Measurements from ENCODE around the gene PHPT1.

Gene PHPT1

DNA sequence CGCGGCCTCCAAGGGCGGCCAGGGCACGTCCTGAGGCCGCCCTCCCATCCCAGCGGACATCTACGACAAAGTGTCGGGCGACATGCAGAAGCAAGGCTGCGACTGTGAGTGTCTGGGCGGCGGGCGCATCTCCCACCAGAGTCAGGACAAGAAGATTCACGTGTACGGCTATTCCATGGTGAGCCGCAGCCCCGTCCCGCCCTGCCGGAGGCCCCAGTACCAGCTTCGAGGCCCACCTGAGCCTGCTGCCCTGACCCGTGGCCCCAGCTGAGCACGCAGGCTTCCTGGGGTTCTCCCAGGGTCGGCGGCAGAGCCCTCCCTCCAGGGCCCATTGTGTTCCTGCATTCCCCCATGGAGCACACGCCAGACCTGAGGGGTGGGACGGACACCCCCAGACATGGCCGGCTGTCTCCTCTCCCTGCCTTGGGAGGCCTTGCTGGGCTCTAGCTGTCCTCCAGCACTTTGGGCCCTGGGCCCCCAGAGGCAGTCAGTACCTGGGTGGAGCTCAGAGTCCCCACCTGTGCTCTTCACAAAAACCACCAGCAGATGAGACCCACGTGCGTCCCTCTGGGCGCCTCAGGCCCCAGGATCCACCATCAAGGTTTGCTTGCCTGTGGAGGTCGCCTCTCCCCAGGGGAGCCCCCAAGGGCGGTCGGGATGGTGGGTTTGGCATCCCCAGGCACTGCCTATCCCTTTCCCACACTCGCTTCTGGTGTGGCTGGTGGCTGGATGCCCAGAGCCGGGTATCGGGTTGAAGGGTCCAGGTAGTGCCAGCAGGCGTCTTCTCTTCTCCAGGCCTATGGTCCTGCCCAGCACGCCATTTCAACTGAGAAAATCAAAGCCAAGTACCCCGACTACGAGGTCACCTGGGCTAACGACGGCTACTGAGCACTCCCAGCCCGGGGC is 1.0 kb downstream of the PHPT1 start:
- DNase-seq: no peak

DNA sequence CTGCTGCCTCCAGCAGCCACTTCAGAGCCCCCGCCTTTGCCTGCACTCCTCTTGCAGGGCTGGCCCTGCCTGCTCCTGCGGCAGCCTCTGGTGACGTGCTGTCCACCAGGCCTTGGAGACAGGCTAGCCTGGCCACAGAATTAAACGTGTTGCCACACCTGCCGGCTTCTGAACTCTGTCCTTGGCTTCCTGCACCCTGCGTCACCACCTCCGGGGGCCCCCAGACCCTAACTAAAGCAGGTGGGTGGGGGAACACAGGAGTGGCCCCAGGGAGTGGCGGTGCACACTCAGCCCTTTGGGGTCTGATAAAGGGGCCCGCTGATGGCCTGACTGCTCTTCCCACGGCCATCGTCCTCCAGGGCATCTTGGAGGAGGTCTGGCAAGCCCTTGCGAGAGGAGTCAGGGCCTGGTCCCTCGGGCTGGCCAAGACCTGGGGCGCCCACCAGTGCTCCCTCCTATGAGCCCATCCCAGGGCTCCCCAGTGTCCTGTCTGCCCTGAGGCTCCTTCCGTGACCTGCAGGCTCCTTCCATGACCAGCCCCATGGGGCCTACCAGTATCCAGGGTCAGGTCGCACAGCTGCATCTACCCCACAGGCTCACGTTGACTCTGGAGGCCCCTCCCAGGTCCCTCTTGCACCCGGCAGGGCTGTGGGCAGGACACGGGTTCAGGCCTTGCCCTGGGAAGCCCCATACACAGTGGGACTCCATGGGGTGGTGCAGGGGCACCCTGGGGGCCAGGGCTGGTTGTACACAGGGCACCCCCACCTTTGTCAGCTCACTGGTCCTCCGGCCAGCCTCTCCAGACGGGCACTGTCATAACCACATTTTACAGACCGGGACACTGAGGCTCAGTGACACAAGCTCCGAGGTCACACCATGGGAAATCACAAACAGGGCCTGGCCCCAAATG is 1.9 kb downstream of the PHPT1 start:
- peak in 1 of 2 experiments; percentile 26 for DNase-seq

DNA sequence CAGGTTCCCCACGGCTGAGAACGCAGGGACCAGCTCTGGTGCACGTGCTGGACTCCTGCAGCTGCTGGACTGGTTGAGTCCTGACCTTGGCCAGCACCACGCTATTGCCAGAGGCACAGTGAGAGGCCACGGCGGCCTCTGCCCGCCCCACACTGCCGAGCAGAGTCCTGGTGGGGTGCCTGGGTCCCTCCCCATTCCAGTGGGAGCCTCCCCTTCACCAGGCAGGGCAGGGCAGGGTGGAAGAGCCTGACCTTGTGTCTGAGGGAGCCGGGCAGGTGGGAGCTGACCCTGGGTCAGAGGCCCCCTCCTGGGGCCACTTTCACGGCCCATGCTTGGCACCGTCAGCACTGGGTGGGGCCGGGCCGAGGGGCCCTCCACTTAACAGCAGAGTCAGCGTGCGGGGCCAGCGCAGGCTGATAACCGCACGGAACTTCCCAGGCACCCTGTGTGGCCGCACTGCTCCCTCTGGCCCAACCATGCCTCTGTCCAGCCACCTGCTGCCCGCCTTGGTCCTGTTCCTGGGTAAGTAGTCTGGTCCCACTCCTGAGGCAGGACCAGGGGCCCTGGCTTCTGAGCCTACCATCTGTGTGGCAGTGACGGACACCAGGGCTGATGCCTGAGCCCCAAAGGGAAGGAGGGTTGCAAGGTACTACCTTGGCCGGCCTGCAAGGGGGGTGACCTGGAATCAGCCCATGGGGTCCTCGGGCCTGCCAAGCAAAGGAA is 2.9 kb downstream of the PHPT1 start, which contains the start of gene MAMDC4:
MAMDC4 (plus strand) TSS at position 406 of the 723 bp plus-strand sequence; CDS start at position 477, 71 bp downstream.
- DNase-seq: no peak

DNA sequence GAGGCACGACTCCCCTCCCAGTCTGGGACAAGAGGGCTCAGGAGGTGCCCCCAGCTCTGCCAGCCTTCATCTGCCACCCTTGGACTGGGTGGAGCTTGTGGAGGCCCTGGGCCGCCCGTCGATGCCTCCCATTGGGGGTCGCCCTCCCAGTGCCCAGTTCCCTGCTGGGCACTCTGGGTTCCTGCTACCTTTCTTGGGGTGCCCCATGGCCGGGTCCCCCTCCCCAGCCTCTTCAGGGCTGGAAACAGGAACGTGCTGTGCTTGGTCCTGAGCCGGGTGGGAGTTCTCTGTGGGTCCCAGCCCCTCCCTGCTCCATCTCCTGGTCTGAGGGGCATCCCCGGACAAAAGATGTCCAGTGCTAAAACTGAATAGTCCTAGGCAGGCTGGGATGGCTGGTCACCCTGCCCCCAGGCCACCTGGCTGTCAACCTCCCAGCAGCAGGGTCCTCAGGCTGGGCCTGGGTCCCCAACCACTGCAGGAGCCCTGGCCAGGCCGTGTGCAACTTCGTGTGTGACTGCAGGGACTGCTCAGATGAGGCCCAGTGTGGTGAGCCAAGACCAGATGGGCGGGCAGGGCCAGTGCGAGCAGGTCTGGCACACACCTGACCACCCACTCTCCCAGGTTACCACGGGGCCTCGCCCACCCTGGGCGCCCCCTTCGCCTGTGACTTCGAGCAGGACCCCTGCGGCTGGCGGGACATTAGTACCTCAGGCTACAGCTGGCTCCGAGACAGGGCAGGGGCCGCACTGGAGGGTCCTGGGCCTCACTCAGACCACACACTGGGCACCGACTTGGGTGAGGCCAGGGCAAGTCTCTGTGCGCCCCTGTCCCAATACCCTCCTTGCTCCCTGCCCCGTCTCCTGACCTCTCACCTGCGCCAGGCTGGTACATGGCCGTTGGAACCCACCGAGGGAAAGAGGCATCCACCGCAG is 3.7 kb downstream of the PHPT1 start:
- no peak for DNase-seq

DNA sequence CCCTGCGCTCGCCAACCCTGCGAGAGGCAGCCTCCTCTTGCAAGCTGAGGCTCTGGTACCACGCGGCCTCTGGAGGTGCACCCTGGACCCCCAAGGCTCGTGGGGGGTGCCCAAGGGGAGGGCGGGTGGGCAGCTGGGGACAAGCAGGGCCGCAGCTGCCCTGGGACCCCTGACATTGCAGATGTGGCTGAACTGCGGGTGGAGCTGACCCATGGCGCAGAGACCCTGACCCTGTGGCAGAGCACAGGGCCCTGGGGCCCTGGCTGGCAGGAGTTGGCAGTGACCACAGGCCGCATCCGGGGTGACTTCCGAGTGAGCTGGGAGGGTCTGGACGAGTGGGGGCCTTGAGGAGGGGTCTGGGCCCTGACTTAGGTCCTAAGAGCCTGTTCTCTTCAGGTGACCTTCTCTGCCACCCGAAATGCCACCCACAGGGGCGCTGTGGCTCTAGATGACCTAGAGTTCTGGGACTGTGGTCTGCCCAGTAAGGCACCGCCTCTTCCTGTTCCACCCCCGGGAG is 4.4 kb downstream of the PHPT1 start:
- no peak for DNase-seq

DNA sequence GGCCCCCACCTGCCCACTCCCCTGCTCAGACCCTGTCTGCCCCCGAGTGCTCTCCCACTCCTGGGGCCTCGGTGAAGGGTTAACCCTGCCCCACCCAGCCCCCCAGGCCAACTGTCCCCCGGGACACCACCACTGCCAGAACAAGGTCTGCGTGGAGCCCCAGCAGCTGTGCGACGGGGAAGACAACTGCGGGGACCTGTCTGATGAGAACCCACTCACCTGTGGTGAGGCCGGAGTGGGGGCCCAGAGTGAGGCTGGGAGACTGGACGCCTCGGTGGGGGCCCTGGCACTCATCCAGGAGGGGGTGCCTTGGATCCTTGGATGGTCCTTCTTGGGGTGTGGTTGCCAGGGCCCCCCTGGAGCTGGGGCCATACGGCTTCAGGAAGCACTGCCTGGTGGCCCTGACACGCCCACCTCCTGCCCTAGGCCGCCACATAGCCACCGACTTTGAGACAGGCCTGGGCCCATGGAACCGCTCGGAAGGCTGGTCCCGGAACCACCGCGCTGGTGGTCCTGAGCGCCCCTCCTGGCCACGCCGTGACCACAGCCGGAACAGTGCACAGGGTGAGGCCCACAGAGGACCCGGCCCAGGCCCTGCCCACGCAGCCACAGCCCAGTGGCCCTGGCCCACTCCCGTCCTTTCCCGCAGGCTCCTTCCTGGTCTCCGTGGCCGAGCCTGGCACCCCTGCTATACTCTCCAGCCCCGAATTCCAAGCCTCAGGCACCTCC is 5.1 kb downstream of the PHPT1 start:
- no peak for DNase-seq

DNA sequence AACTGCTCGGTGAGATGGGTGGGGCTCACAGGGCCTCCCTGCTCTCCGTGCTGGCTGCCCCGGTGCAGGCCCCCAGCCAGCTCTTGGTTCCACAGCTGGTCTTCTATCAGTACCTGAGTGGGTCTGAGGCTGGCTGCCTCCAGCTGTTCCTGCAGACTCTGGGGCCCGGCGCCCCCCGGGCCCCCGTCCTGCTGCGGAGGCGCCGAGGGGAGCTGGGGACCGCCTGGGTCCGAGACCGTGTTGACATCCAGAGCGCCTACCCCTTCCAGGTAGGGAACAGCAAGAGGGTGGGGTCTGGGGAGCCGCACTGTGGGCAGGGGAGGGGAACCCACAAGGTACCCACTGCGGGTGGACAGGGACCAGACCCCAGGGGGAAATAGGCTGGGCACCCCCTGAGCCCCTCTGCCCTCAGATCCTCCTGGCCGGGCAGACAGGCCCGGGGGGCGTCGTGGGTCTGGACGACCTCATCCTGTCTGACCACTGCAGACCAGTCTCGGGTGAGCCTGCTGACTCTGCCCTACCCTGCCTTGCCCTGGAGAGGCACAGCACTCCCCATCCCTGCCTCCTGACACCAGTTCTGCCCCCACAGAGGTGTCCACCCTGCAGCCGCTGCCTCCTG is 5.7 kb downstream of the PHPT1 start:
- no peak for DNase-seq

DNA sequence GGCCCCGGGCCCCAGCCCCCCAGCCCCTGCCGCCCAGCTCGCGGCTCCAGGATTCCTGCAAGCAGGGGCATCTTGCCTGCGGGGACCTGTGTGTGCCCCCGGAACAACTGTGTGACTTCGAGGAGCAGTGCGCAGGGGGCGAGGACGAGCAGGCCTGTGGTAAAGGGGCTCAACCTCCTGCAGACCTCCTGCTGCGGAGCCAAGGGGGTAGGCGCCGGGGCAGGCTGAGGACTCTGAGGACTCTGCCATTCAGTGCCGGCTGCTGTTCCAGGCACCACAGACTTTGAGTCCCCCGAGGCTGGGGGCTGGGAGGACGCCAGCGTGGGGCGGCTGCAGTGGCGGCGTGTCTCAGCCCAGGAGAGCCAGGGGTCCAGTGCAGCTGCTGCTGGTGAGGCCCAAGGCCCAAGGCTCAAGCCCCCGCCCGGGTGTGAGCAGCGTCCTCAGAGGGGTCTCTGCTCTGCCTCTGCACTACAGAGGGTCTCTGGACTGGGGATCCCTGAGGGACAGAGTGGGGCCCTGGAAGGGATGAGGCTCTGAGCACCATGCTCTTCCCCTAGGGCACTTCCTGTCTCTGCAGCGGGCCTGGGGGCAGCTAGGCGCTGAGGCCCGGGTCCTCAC is 6.4 kb downstream of the PHPT1 start:
- DNase-seq: no peak

DNA sequence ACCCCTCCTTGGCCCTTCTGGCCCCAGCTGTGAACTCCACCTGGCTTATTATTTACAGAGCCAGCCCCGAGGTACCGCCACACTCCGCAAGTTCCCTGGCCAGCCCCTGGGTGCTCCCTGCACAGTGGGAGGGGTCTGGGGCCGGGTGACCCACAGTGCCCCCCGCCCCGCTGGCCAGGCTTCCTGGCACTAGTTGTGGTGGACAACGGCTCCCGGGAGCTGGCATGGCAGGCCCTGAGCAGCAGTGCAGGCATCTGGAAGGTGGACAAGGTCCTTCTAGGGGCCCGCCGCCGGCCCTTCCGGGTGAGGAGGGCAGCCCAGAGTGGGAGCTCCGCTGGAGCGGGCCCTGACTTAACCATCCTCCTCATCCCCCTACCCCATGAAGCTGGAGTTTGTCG is 6.9 kb downstream of the PHPT1 start:
- DNase-seq: no peak

DNA sequence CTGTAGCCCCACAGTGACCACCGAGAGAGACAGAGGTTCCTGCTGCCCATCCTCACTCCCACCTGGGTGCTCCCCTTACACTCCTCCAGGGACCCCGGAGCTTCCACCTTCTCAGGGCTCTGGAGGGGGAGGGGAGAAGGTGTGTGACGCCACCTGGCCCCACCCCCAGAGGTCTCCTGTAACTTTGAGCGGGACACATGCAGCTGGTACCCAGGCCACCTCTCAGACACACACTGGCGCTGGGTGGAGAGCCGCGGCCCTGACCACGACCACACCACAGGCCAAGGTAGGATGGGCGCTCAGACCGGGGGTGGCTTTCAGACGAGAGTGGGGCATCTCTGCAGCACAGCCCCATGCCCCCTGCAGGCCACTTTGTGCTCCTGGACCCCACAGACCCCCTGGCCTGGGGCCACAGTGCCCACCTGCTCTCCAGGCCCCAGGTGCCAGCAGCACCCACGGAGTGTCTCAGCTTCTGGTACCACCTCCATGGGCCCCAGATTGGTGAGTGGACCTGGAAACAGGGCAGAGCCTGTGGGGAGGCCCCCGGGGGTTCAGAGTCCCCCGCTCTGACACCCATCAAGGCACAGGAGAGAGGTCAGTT is 7.4 kb downstream of the PHPT1 start:
- no peak for DNase-seq

DNA sequence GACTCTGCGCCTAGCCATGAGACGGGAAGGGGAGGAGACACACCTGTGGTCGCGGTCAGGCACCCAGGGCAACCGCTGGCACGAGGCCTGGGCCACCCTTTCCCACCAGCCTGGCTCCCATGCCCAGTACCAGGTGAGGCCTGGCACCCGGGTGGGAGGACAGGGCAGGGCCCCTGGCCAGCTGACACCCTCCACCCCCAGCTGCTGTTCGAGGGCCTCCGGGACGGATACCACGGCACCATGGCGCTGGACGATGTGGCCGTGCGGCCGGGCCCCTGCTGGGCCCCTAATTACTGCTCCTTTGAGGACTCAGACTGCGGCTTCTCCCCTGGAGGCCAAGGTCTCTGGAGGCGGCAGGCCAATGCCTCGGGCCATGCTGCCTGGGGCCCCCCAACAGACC is 8.0 kb downstream of the PHPT1 start:
- DNase-seq: no peak

DNA sequence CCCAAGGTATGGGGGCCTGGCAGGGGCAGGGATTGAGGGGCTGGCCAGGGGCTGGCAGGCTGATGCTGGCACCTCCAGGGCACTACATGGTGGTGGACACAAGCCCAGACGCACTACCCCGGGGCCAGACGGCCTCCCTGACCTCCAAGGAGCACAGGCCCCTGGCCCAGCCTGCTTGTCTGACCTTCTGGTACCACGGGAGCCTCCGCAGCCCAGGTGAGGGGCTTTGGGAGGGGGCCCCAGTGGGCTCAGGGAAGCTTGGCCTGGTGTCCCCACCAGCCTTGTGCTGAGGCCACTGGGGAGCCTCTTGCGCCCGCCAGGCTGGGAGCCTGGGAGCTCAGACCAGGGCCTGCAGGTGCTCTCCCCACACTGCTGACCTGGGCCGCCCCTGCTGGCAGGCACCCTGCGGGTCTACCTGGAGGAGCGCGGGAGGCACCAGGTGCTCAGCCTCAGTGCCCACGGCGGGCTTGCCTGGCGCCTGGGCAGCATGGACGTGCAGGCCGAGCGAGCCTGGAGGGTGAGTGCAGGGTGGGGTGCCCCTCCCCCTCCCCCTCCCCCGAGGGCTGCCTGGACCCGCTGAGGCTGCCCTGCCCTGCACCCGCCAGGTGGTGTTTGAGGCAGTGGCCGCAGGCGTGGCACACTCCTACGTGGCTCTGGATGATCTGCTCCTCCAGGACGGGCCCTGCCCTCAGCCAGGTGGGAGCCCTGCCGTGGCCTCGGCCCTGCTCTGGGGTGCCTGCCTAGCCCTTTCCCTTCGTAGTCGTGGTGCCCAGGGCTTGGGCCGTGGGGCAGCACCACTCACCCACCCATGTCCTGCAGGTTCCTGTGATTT is 8.6 kb downstream of the PHPT1 start:
- no peak for DNase-seq

DNA sequence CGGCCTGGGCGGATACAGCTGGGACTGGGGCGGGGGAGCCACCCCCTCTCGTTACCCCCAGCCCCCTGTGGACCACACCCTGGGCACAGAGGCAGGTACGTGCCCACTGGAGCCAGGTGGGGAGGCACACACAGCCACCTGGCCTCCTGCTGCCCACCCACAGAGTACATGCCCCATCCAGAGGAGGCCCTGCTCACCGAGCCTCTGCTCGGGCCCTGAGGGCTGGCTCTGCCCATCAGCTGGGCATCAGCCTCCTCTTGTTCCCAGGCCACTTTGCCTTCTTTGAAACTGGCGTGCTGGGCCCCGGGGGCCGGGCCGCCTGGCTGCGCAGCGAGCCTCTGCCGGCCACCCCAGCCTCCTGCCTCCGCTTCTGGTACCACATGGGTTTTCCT is 9.2 kb downstream of the PHPT1 start:
- no peak for DNase-seq

DNA sequence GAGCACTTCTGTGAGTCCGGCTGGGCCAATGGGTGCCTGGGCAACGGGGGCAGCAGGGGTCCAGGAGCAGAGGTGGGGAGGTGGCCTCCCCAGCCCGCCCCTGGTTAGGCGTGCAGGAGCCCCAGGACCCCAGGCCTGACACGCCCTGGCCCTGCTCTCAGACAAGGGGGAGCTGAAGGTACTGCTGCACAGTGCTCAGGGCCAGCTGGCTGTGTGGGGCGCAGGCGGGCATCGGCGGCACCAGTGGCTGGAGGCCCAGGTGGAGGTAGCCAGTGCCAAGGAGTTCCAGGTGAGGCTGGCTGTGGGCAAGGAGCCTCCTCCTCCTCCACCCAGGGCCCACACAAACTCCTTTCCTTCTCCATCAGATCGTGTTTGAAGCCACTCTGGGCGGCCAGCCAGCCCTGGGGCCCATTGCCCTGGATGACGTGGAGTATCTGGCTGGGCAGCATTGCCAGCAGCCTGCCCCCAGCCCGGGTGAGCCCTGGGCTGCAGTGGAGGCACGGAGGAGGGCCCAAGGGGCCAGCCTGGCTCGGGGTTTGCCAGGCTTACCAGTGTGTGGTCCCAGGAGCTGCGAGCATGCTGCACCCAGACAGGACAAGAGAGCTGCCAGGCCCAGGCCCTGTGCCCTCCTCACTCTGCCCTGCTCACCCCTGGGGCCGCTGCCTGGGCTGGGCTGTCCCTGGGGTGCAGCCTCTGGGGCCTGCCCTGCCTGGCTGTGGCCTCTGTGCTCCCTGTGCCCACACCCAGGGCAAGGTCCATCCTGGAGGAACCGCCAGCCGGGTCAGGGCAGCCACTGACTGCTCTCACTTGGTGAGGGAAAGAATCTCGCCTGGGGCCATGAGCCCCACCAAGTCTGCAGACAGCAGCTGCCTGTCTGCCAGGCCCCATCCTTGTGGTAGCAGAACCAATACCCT is 9.9 kb downstream of the PHPT1 start:
- DNase-seq: no peak

DNA sequence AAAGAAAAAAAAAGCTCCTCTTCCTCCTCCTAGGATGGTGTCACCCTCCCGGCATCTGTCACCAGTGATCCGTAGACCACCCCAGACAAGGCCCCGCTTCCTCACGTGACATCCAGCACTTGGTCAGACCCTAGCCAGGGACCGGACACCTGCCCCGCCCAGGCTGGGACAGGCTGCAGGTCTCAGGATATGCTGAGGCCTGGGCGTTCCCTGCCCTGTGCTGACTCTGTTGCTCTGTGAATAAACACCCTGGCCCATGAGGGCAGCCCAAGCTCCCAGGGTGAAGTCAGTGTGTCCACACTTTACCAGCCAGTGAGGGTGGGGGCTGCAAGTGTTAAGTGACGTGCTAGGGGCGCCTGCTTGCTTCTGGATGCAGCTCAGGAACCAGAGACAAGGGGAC is 11.3 kb downstream of the PHPT1 start:
- no peak for DNase-seq

DNA sequence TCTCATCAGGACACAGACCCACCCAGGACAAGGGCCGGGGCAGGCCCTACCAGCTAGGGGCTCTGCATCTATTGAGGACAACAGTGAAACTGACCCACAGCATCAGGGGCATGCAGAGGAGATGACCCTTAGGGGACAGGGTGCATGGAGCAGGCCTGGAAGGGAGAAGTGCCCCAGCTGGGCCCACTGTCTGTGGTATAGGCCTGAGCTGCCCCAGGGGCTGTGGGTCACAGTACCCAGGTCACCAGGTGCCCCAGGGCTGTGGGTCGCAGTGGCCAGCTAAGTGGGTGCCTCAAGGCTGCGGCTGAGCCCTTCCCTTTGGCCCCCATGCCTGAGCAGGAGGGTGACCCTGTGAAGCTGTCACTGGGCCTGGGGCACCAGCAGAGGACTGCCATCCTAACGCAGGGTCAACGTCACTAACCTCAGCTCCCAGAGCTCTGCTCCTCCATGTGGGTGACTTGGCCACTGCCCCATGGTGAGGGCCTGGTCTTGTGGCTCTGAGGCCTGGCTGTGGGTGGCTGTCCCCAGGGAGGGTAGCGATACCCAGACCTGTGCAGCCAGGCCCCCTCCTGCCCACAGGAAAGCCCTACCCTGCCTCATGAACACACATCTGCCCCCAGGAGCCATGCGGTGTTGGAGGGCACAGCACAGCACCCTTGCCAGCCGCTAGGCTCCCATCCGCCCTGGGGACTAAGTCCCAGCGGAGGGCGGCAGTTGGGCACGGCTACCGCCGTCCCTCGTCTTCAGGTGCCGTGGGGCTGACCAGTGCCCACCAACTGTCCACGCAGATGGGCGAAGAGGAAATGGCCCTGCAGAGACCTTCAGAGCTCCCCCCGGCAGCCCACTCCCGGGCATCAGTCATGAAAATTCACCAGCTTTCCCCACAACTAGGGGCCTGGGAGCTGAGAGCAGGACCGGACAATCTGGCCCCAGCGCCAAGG is 12.0 kb downstream of the PHPT1 start:
- no peak for DNase-seq

Measured in activated T-cell treated with anti-CD3 and anti-CD28 coated beads, Interleukin-2, amount 50 U/mL, for 48 hours (primary cell).